ENCODE results near the gene RPL41.

DNA sequence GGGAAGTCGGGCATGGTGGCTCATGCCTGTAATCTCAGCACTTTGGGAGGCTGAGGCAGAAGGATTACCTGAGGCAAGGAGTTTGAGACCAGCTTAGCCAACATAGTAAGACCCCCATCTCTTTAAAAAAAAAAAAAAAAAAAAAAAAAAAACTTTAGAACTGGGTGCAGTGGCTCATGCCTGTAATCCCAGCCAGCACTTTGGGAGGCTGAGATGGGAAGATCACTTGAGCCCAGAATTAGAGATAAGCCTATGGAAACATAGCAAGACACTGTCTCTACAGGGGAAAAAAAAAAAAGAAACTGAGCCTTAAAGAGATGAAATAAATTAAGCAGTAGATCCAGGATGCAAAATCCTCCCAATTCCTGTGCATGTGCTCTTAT lies 13.8 kb upstream of the RPL41 start:
- TF ChIP-seq CTCF (IDR thresholded peaks at IDR 0.05) (no peak), ZFX (IDR thresholded peaks at IDR 0.05; ENCODE audit: borderline replicate concordance) (no peak)

Measured in 22Rv1 (cell line).